HG02885 (cell line): ENCODE results near the gene MMP17.
"Not testable (repeated sequence)": the region's sequence is repeated elsewhere in the genome, so short reads cannot be mapped to it uniquely, and the experiment has no call there.

Experiments
- ATAC-seq: cut with Tn5 transposase; IDR thresholded peaks from one replicate; pipeline ENCODE4 v1.9.1; 2021; ENCODE audit warnings: mild to moderate bottlenecking; ENCODE audit not compliant: unreplicated experiment, poor library complexity

The MMP17 gene

GRCh38 chr12:131862600-131862993 lies 34.4 kb downstream of the MMP17 start:
- ATAC-seq, result no peak

- ATAC-seq, result no peak
Observed at GRCh38 chr12:131862994-131863710, 35.0 kb downstream of the MMP17 start.

- ATAC-seq, result no peak
Observed at GRCh38 chr12:131863711-131864396, 35.7 kb downstream of the MMP17 start.

GRCh38 chr12:131864469-131864868 lies 36.3 kb downstream of the MMP17 start:
- ATAC-seq, result no peak

GRCh38 chr12:131865180-131865875 lies 37.1 kb downstream of the MMP17 start:
- ATAC-seq, result no peak

- ATAC-seq, result no peak
Observed at GRCh38 chr12:131867471-131867870, 39.3 kb downstream of the MMP17 start.

- ATAC-seq, result no peak
Observed at GRCh38 chr12:131867891-131868675, 39.9 kb downstream of the MMP17 start.

GRCh38 chr12:131869871-131870418 lies 41.8 kb downstream of the MMP17 start:
- no peak for ATAC-seq

GRCh38 chr12:131871677-131872076 lies 43.5 kb downstream of the MMP17 start:
- no peak for ATAC-seq

- ATAC-seq, result no peak
Observed at GRCh38 chr12:131872154-131873051, 44.2 kb downstream of the MMP17 start.

- no peak for ATAC-seq
Observed at GRCh38 chr12:131873293-131873692, 45.1 kb downstream of the MMP17 start.

GRCh38 chr12:131874972-131875371 lies 46.8 kb downstream of the MMP17 start:
- ATAC-seq, result not testable (repeated sequence)

- ATAC-seq, result not testable (repeated sequence)
Observed at GRCh38 chr12:131877216-131877615, 49.0 kb downstream of the MMP17 start.

- not testable (repeated sequence) for ATAC-seq
Observed at GRCh38 chr12:131878436-131878835, 50.2 kb downstream of the MMP17 start.

- no peak for ATAC-seq
Observed at GRCh38 chr12:131882804-131883520, 54.8 kb downstream of the MMP17 start.

GRCh38 chr12:131883521-131883900 lies 55.3 kb downstream of the MMP17 start:
- no peak for ATAC-seq

GRCh38 chr12:131885076-131885475 lies 56.9 kb downstream of the MMP17 start:
- ATAC-seq, result not testable (repeated sequence)

- ATAC-seq, result no peak
Observed at GRCh38 chr12:131885543-131886057, 57.4 kb downstream of the MMP17 start.
